Gastroesophageal sphincter (tissue), 3 donors: ENCODE results near the gene MAP9.

Experiments
- POLR2A ChIP-seq, 2 donors: fragments of 450-650 bp; IDR thresholded peaks; one replicate each; pipeline ENCODE4 v1.6.1; 2017; ENCODE audit warnings: antibody characterized with exemption in 2 of 2, mild to moderate bottlenecking in 2 of 2, moderate library complexity in 1 of 2
- TF ChIP-seq, protein P1 (sequence below), 4 experiments: fragments of 200-600 bp in 2 of 4; fragments of 450-650 bp in 2 of 4; sonication (generic) in 1 of 4; IDR thresholded peaks; one replicate each; pipeline ENCODE4 v1.5.1; 2017 to 2019; ENCODE audit warnings: antibody characterized with exemption in 4 of 4, mild to moderate bottlenecking in 2 of 4, moderate library complexity in 2 of 4

DNA sequence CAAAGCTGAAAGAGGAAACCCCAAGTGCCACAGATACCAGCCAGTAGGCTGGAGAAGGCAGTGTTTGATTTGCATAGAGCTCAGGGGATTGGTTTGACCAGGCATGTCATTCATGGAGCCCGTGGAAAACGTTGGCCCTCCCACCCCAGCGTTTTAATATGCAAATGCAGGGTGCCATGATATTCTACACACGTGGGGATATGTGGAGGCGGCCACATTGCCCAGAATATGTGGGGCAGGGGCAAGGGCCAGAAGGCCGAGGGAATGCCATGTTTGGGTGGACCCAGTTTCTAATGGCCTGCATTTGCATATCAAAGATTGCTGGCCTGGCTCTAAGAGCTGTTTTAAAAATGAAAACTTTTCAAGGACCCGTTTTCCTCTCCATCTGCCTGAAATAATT is 71.1 kb downstream of the MAP9 start:
- TF ChIP-seq, protein P1, sequence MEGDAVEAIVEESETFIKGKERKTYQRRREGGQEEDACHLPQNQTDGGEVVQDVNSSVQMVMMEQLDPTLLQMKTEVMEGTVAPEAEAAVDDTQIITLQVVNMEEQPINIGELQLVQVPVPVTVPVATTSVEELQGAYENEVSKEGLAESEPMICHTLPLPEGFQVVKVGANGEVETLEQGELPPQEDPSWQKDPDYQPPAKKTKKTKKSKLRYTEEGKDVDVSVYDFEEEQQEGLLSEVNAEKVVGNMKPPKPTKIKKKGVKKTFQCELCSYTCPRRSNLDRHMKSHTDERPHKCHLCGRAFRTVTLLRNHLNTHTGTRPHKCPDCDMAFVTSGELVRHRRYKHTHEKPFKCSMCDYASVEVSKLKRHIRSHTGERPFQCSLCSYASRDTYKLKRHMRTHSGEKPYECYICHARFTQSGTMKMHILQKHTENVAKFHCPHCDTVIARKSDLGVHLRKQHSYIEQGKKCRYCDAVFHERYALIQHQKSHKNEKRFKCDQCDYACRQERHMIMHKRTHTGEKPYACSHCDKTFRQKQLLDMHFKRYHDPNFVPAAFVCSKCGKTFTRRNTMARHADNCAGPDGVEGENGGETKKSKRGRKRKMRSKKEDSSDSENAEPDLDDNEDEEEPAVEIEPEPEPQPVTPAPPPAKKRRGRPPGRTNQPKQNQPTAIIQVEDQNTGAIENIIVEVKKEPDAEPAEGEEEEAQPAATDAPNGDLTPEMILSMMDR (IDR thresholded peaks at IDR 0.05), result no peak
- TF ChIP-seq POLR2A (IDR thresholded peaks at IDR 0.05), result no peak
